GM12864 (cell line): ENCODE results near the gene DHPS.
"Not testable (repeated sequence)": the region's sequence is repeated elsewhere in the genome, so short reads cannot be mapped to it uniquely, and the experiment has no call there.

Source experiments
- DNase-seq: peaks from one replicate; pipeline ENCODE4 v3.0.0-alpha.2; 2011; ENCODE audit warnings: low read depth
- H3K4me3 ChIP-seq: 2 replicates; pipeline ENCODE4 v1.5.1; 2011; ENCODE audit warnings: mild to moderate bottlenecking, low read depth, low read length, control low read depth
- TF ChIP-seq, protein P1 (sequence below): IDR thresholded peaks from 2 replicates; pipeline ENCODE4 v1.5.1; 2011; ENCODE audit warnings: low read depth, mild to moderate bottlenecking, moderate library complexity, low read length, control low read depth, inconsistent platforms; ENCODE audit errors: missing control alignments

The DHPS gene

DNA sequence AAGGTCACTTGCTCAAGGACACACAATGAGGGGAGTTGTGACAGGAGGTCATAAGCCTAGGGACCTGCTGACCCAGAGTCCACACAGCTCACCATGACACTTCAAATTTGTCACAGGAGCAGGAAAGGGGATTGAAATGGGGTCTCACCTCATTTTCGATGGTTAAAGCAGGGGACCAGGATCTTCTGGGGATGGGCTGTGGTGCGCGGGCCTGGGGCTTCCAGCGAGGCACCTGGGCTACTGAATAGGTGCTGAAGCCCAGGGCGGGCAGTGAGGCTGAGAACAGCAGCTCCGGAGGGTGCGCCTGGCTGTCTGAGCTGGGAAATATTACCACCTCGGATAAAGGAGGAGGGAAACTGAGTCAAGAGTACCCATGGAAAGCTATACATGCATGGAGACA, 26.1 kb downstream of the DHPS start:
- TF ChIP-seq, protein P1, sequence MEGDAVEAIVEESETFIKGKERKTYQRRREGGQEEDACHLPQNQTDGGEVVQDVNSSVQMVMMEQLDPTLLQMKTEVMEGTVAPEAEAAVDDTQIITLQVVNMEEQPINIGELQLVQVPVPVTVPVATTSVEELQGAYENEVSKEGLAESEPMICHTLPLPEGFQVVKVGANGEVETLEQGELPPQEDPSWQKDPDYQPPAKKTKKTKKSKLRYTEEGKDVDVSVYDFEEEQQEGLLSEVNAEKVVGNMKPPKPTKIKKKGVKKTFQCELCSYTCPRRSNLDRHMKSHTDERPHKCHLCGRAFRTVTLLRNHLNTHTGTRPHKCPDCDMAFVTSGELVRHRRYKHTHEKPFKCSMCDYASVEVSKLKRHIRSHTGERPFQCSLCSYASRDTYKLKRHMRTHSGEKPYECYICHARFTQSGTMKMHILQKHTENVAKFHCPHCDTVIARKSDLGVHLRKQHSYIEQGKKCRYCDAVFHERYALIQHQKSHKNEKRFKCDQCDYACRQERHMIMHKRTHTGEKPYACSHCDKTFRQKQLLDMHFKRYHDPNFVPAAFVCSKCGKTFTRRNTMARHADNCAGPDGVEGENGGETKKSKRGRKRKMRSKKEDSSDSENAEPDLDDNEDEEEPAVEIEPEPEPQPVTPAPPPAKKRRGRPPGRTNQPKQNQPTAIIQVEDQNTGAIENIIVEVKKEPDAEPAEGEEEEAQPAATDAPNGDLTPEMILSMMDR = no peak
- no peak overlapping the region for H3K4me3 ChIP-seq
- DNase-seq = no peak

DNA sequence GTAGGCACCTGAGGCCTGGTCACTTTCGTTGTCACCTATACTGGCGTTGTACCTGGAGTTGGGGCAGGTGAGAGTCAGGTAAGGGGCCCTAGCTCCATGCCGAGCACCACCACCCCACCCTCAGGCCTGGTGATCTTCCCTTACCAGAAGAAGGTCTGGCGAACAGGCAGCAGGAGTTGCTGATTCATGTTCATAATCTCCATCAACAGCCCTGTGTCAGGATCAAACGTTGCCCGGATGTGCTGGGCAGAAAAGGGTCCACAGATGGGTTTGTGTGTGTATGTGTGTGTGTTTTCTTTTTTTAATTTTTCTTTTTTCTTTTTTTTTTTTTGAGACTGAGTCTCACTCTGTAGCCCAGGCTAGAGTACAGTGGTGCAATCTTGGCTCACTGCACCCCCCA, 29.5 kb downstream of the DHPS start:
- DNase-seq = no peak
- TF ChIP-seq, protein P1 = no peak
- H3K4me3 ChIP-seq = no peak overlapping the region

DNA sequence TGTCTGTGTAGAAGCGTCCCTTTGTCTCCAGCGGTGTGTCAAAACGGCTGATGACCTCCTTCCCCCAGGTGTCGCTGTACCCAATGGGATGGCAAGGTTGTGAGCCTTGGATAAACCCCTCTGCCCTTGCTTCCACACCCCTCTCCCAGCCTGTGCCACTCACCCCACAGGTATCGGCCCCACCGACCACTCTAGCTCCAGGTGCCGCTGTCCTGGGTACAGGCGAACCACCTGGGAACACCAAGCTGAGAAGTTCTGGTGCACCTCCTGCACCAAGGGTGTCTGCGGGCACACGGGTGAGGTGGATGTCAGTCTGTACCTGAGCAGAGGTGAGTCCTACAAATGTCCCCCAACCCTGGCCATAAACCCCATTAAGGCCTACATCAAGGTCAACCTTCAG, 31.7 kb downstream of the DHPS start:
- TF ChIP-seq, protein P1 = no peak
- H3K4me3 ChIP-seq = no peak overlapping the region

DNA sequence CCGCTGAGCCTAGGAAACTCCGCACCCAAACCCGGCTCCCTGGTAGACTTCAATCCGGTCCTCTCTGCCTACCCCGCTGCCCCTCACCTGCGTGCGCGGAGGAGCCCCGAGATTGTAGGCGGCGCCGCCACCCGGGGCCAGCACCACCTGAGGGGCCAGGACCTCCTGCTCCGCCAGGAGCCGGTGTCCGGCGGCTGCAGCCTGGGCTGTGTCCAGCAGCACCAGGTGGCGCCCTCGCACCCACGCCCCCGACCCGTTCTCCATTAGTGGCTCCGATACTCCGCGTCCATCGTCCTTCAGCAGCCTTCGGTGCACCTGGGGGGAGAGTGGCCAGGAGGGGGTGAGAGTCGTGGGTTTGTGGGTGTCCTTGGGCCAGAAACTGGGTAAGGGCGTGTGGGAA, 33.6 kb downstream of the DHPS start:
- no peak for DNase-seq
- no peak overlapping the region for H3K4me3 ChIP-seq
- TF ChIP-seq, protein P1 = no peak

More for the DNA sequence above, 31.7 kb downstream of the DHPS start:
- no peak for DNase-seq

DNA sequence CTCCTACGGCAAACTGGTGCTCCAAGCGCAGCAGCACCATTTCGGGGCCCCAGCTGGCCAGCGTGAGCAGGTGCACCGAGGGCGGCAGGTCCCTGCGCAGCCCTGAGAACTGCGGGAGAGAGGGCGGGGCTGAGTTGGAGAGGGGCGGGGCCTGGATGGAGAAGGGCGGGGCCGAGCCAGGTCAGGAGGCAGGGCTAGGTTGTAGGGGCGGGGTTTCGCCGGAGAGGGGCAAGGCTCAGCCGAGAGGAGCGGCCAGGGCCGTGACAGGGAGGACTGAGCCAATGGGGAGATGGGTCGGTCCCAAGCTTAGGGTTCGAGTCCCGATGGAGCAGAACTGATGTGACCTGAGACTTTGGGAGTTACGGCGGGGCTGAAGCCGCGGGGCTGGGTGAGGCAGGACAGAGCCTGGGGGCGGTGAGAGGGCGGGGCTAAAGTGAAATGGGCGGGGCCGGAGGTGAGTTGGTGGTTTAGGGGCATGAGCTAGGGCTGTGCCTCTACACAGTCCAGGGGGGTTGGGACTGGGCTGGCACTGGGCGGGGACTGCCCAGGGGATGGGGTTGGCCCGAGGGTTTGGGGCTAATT, 34.1 kb downstream of the DHPS start:
- DNase-seq = no peak
- TF ChIP-seq, protein P1 = no peak
- H3K4me3 ChIP-seq = no peak overlapping the region

DNA sequence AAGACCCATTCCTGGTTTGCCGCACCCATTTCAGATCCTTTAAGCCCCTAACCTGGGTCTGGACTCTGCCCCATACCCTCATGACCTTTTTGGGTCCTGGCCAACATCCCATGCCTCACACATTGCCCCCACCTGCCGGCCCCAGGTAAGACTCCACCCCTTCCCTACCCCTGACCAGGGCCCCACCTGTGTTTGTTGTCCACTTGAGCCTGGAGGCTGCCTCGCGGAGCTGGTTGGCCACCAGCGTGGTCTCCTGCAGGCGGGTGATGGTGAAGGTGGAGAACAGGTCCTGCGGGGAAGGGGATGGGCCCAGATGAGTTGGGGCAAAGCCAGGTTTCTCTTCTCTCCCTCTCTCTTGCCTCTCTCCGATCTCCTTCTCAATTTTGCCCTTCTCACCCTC, 34.6 kb downstream of the DHPS start:
- no peak for DNase-seq
- no peak overlapping the region for H3K4me3 ChIP-seq
- TF ChIP-seq, protein P1 = no peak

DNA sequence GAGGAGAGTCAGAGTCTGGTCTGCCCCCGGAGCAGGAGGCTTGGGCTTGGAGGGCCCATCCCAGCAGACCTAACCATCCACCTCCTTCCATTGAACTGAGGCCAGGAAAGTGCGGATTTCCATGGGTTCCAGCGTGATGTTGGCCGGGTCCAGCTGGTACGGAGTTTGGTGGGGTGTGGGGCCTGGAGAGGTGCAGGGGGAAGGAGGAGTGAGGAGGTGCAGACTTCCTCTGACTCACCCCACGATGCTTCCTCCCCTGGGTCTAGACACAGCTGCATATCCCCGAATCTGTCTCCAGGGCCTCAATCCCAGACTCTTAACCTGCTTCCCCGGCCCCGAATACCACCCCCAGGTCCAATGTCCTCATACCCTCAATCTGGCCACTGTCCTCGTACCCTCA, 35.1 kb downstream of the DHPS start:
- no peak overlapping the region for H3K4me3 ChIP-seq
- TF ChIP-seq, protein P1 = no peak
- DNase-seq = no peak

DNA sequence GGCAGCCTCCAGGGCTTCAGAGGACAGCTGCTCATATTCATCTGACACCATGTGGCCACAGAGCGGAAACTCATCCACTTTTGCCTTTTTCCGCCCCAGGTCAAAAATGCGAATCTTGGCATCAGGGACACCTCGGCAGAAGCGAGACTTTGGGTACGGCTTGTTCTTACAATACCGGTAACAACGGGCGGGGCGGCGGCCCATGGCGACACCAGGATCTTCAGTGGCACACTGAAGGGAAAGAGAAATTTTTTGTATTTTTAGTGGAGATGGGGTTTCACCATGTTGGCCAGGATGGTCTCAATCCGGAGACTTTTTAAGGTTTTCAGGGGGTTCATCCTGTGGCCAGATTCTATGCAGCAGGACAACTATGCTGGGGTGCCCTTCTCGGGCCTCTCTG, 38.0 kb downstream of the DHPS start:
- not testable (repeated sequence) for H3K4me3 ChIP-seq, DNase-seq
